HS-5 (cell line): ENCODE data around the gene RAF1.
"Not testable (repeated sequence)": the region's sequence is repeated elsewhere in the genome, so short reads cannot be mapped to it uniquely, and the experiment has no call there.

Experiments used
- DNase-seq: peaks from one replicate; pipeline ENCODE4 v3.0.0-alpha.2; 2012; ENCODE audit warnings: low read depth

Gene RAF1

DNA sequence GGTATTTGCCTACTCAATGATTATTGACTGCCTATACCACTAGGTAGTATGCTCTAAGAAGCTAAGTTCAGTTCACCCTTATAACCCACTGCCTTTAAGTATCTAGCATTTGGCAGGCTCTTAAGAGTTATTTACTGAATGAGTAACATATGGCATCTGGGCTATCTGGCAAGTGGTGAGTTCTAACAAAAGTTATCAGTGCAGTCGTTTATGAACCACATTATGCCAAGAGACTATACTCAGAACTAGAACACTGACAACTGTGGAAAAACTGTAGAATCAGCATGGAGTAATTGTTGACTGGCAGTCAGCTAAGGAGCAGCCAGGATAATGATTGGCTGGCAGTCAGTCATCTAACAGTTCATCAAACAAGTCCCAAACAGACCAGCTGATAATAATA, 25.8 kb downstream of the RAF1 start:
- no peak for DNase-seq

DNA sequence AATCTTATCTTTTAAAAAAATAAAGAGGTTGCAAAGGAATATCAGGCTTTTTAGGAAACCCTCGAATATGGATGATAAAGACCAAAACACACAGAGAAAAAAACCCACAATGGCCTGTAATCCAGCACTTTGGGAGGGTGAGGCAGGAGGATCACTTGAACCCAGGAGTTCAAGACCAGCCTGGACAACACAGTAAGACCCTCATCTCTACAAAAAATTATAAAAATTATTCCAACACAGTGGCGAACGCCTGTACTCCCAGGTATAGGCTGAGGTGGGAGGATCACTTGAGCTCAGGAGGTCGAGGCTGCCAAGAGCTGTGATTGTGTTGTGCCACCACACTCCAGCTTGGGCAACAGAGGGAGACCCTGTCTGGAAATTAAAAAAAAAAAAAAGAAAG, 30.8 kb downstream of the RAF1 start:
- no peak for DNase-seq

DNA sequence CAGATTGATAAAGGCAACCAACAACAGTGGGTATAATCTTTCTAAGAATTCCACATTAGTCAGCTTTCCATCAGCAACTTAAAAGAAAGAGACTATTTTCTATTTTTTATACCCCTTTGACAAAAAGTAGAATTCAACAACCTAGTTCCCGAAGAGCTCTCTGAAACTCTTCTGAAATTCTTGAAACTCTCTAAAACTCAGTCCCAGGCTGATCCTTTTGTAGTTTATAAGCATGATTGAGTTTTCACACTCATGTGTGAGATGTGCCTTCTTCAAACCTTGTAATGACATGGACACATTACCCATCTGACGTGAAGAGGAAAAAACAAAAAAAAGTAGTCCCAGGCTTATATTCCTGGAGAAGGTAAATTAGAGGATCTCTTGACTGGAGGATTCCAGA, 31.4 kb downstream of the RAF1 start:
- no peak for DNase-seq

DNA sequence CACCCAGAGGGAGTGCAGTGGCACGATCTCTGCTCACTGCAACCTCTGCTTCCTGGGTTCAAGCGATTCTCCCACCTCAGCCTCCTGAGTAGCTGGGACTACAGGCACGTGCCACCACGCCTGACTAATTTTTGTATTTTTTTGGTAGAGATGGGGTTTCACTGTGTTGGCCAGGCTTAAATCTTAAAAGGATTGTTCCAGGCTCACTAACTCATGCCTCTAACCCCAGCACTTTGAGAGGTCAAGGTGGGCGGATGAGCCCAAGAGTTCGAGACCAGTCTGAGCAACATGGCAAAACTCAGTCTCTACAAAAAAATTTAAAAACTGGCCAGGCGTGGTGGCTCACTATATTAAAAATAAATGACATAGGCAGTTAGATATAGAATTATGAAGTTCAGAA, 33.1 kb downstream of the RAF1 start:
- DNase-seq, result not testable (repeated sequence)

DNA sequence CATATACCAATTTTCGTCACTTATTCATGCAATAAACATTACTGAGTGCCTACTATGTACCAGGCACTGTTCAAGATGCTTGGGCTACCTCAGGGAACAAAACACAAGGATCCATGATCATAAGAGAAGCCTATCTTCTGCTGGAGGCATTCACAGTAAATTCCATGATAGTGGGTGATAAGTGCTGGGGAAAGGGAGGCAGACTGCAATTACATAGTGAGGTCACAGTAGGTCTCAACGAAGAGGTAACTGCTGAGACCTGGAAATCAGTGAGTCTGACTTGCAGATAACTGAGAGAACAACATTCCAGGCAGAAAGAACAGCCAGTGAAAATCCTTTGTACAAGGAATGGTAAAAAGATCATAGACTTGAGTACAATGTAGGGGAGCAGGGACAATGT, 33.6 kb downstream of the RAF1 start:
- DNase-seq, result no peak

DNA sequence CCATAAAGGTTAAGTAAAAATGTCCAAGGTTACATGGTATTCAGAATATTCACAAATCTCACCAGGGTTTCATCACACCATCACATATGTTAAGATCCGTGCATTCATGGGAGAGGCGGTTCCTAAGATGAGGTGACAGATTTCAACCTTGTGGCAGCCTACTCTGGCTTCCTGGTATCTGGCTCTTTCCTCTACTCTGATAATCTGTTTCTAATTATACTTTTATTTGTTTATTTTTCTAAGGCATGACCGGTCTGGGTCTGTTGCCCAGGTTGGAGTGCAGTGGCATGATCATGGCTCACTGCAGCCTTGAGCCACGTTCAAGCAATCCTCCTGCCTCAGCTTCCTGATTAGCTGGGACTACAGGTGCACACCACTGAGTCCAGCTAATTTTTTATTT, 34.4 kb downstream of the RAF1 start:
- no peak for DNase-seq

DNA sequence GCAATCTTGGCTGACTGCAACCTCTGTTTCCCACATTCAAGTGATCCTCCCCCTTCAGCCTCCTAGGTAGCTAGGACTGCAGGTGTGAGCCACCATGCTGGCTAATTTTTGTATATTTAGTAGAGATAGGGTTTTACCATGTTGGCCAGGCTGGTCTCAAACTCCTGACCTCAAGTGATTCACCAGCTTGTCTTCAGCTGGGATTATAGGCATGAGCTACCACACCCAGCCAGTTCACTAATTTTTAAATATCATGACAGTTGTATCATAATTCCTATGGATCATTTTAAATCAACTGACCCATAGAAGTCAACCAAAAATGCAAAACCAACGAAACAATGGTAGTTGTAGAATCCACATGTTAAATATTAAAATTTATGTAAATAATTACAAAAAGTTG, 35.1 kb downstream of the RAF1 start:
- no peak for DNase-seq

DNA sequence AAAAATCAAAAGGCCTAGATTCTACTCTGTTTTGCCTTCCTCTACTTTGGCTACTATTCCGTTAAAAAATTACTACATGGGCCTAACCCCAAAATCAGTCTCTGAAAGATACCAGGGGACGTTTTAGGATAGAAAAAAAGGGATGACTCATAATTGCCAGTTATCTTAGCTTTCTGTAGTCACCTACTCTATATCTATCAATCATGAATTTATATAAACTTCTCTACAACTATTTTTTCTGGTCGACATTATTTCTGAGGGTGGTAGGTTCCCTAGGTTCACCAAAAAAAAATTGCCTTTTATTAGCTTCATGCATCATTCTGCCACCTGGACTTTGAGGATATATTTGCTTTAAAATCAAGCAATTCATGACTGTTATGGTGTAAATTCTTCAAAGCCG, 36.5 kb downstream of the RAF1 start:
- no peak for DNase-seq

DNA sequence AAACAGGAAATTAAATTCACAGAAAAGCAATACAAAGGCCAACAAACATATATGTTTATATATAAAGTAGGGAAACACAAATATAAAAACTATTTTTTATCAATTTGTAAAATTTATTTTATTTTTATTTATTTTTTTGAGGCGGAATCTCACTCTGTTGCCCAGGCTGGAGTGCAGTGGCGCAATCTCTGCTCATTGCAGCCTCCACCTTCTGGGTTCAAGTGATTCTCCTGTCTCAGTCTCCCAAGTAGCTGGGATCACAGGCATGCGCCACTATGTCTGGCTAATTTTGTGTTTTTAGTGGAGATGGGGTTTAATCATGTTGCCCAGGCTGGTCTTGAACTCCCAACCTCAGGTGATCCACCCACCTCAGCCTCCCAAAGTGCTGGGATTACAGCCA, 39.0 kb downstream of the RAF1 start:
- not testable (repeated sequence) for DNase-seq

DNA sequence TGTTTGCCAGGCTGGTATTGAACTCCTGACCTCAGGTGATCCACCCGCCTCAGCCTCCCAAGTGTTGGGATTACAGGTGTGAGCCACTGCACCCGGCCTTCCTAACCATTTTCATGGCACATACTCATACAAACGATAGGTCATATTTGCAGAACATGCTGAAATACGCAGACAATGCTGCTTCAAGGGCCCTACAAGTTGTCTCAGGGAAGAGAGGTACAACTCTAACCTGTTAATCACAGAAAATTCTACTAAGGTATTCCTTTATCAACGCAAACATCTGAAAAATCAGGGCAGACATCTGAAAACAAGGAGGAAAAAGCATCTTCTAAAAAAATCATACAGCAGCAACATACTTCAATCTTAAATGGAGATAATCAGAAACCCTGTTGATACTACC, 39.9 kb downstream of the RAF1 start:
- DNase-seq, result no peak

DNA sequence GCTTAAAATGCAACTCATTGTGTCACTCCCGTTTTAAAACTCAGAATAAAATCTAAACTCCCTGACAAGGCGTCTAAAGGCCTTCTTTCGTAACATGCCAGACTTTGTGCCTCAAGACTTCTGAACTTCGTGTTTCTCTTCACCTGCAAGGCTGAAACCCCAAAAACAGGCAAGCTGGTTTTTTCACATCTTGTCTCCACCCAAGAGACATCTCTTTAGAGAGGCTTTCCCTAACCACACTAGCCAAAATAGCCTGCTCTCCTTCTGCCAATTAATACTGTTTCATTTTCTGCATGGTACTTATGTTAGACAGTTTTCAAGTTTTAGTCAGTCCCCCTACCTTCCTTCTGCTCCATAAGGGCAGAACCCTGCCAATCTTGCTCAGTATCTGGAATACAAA, 41.6 kb downstream of the RAF1 start:
- no peak for DNase-seq

DNA sequence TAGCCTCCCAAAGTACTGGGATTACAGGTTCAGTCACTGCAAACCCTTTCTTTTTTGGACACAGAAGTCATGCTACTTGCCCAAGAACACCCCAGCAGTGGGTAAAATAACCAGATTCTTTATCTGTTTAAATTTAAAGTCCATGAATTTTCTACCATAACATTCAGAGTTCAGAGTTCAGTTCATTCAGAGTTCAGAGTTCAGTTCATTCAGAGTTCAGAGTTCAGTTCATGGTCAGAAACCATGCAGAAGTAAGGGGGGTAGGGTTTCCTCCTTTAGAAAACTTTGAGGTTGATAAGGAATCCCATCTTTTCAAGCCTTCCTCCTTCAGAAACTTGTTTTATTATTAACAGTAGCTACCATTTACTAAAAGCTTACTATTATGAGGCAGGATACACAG, 43.2 kb downstream of the RAF1 start:
- no peak for DNase-seq

DNA sequence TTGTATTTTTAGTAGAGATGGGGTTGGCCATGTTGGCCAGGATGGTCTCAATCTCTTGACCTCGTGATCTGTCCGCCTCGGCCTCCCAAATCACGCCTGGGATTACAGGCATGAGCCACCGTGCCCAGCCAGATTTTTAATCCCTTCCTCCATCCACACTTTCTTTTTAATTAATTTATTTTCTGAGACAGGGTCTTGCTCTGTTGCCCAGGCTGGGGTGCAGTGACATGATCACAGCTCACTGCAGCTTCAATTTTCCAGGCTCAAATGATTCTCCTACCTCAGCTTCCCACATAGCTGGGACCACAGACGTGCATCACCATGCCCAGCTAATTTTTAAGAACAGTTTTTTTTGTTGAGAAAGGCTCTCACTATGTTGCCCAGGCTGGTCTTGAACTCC, 43.6 kb downstream of the RAF1 start:
- no peak for DNase-seq

DNA sequence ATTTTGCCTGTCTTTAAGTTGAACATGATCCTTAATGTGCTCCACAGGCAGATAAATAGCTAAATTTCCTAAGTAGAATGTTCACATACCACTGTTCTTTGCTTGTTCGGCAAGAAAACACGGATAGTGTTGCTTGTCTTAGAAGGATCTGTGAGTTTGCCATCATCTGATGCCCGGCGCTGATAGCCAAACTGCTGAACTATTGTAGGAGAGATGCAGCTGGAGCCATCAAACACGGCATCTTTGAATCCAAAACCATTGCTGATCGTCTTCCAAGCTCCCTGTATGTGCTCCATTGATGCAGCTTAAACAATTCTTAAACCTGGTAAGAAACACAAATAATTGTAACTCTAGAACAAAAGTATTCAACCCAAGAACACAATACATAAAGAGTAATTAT, 45.5 kb downstream of the RAF1 start:
- DNase-seq, result no peak

DNA sequence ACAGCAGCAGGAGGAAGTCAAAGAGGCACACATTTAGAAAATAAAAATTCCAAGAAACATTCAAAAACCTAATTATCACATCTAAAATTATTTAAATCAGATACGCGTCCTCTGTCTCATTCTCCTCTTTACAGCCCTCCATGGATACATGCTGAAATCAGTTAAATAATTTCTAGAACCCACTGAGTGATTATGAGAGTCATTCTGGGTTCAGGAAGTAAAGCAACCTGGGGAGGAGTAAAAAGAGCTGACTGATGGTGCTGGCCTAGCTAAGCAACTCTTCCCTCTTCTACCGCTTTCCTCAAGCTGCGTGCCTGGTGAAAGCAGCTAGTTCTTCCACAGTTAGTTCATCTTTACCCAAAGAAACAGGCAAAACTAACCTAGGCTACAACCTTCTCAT, 48.7 kb downstream of the RAF1 start:
- DNase-seq, result no peak

DNA sequence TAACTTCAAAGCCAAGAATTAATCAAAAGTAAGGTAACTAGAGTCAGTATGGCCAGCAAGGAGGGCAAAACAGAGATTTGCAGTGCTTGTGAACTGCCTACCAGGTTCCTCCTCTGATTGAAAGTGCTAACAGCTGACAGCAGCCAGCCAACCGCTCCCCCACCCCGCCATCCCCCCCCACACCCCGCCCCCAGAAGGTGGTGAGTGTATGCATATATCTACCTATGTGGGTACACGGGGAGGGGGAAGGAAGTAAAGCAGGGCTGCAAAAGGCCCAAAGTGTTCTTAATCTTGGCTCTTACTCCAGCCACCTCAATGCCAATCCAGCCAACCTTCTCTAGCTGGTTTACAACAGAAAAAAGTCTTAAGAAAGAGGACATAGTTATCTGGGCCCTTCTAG, 50.7 kb downstream of the RAF1 start:
- no peak for DNase-seq

DNA sequence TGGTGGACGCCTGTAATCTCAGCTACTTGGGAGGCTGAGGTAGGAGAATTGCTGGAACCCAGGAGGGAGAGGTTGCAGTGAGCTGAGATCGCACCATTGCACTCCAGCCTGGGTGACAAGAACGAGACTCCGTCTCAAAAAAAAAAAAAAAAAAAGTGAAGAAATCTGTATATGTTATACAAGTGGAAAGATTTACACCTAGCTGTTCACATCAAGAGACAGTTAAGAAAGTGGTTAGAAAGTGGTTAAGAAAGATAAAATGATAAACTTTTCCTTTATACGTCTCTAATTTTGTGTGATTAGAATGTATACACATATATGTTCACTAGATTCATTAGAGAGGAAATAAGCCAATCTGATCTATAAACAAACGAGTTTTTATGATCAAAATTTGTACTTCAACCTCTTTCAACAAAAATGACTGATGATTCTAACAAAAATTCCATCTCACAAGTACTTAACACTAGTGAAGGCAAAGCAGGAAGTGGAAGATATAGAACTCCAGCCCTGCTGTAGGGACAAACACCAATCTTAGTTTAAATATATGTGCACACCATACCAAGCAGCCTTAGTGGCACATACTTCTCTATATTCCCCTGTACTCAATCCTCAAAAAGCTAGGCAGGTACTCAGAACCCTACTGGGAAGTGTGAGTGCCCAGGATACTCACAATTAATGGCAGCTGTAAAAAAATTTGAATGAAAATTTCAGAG, 51.2 kb downstream of the RAF1 start:
- no peak for DNase-seq

DNA sequence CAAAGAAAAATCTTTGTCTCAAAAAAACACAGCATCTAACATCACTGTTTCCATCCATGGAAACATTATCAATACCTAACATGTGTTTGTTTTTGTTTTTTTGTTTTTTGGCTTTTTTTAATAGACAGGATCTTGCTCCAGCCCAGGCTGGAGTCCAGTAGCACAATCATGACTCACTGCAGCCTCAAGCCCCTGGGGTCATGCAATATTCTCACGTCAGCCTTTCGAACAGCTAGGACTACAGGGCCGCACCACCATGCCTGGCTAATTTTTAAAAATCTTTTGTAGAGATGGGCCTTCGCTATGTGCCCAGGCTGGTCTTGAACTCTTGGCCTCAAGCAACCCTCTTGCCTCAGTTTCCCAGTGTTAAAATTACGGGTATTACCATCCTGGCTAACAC, 52.8 kb downstream of the RAF1 start:
- no peak for DNase-seq

DNA sequence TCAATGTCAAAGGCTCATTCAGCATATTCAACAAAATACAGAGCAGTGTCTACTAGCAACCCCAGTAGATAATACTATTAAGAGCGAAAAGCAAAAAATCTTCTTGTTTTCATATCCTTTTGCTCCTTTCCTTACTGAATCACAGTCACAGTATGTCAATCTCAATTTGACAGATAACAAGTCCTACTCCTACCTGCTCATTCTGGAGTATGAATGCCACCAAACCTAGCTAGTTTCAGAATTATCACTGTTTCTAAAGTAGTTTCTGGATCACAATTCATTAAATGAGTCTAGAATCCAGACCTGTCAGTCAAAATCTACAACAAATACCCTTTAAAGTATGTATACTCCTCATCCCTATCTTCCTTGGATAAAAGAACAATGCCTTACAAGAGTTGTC, 55.5 kb downstream of the RAF1 start:
- no peak for DNase-seq

DNA sequence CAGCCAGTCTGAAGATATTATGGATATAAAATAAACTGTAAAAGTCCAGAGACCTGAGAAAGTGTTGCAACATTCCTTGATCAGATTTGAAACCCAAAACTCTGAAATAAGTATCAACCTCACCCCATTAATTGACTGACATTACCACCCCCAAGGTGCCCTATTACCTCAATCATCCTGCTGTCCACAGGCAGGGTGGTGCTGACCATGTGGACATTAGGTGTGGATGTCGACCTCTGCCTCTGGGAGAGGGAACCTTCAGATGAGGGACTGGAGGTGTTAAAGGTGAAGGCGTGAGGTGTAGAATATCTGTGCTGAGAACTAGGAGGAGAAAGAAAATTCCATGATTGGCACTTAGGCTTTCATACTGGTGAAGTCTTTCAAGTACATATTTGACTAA, 59.9 kb downstream of the RAF1 start:
- no peak for DNase-seq

DNA sequence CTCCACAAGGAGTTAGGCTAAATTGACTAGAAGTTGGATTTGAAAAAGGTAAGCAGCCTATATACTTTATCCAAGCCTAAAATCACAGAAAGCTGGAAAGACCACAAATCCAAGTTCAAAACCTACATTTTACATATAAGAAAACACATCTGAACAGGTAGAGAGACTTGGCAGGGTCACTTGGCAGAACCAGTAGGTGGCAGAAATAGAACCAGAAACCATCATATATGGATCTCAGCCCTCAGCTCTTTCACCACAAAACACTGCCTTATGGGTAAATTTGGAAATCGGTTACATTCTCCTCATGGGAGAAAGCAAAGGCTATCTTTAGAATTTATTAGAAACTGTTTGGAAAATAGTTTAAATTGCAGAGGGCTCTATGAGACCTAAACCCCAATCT, 62.8 kb downstream of the RAF1 start:
- DNase-seq, result no peak

DNA sequence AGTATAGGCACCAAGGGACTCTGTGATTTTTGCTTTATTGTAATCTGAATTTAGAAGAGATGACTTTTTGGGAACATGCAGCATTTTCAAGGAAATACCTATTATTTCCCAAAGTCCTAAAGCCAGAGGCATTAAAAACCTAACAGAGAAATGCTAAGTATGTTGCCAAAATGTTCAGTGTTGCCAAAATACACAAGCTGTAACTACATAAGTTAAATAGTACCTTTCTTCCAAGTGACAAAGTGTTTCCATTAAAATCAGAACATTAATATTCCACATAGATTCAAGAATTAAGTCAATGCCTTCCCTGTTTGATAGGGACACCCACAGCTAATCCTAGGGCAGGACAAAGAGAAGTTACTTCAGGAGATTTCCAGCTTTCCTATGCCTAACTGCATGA, 65.0 kb downstream of the RAF1 start:
- DNase-seq, result no peak

DNA sequence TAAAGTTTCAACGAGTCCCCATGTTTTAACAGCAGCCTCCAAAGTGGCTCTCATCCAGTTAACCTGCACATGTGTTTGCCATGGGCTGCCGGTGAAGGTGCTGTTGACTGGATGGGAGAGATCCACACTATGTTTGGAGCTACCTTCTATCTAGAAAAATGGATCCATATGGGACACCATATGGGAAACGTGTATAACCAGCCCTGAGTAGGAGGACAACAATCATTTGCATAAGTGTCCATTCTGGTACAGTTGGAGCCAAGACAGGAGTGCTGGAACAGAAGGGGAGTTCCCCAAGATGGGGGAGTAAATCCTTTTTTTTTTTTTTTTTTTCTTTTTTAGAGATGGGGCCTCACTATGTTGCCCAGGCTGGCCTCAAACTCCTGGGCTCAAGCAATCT, 70.4 kb downstream of the RAF1 start:
- DNase-seq, result no peak

DNA sequence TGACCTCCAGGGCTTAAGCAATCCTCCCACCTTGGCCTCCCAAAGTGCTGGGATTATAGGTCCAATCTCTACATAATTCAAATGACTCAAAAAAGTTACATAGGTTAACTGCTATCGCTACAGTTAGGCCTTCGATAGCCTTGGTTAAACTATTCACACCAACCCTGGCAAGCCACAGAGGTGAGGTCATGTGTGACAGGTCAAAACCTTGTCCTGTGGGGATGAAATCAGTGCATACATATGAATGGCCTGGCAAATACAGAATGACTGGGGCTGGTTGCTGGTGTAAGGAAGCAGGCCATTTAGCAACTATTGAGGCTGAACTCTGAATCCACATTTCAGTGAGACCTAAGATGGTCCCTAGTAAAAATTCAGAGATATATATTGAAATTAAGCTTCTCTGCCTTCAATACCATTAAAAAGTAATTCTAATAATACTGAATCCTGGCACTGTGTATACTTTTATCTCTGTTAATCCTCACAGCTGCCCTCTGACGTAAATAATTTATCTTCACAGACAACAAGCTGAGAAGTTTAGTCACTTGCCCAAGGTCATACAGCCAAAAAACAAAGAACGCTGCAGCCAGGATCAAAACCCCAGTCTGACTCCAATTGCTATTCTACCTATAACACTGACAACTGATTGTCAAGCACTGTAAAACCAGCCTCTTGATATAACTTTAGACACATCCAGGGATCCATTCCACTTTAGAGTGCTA, 71.8 kb downstream of the RAF1 start:
- DNase-seq, result no peak
